ENCODE results near the gene TEX22.

Gene TEX22

GRCh38 chr14:105366386-105367074, 31.8 kb upstream of the TEX22 start:
- DNase-seq (ENCODE audit: low spot score): no peak

- no peak for DNase-seq (ENCODE audit: low spot score)
These were observed 31.0 kb upstream of the TEX22 start for GRCh38 chr14:105367116-105368031.

- no peak for DNase-seq (ENCODE audit: low spot score)
These were observed 30.3 kb upstream of the TEX22 start for GRCh38 chr14:105368032-105368417.

- DNase-seq (ENCODE audit: low spot score): no peak
These were observed 29.9 kb upstream of the TEX22 start for GRCh38 chr14:105368426-105368825.

- DNase-seq (ENCODE audit: low spot score): no peak
These were observed 29.3 kb upstream of the TEX22 start for GRCh38 chr14:105368910-105369652.

- no peak for DNase-seq (ENCODE audit: low spot score)
These were observed 28.7 kb upstream of the TEX22 start for GRCh38 chr14:105369653-105370040.

GRCh38 chr14:105374389-105374788, 23.9 kb upstream of the TEX22 start:
- DNase-seq (ENCODE audit: low spot score): no peak

GRCh38 chr14:105375635-105376057, 22.7 kb upstream of the TEX22 start:
- DNase-seq (ENCODE audit: low spot score): no peak

- no peak for DNase-seq (ENCODE audit: low spot score)
These were observed 21.6 kb upstream of the TEX22 start for GRCh38 chr14:105376521-105377440.

- no peak for DNase-seq (ENCODE audit: low spot score)
These were observed 20.7 kb upstream of the TEX22 start for GRCh38 chr14:105377555-105378182.

GRCh38 chr14:105378199-105378598, 20.1 kb upstream of the TEX22 start:
- no peak for DNase-seq (ENCODE audit: low spot score)

- no peak for DNase-seq (ENCODE audit: low spot score)
These were observed 19.3 kb upstream of the TEX22 start for GRCh38 chr14:105378873-105379685.

GRCh38 chr14:105379946-105380345, 18.4 kb upstream of the TEX22 start:
- DNase-seq (ENCODE audit: low spot score): no peak

- no peak for DNase-seq (ENCODE audit: low spot score)
These were observed 17.6 kb upstream of the TEX22 start for GRCh38 chr14:105380756-105381155.

- no peak for DNase-seq (ENCODE audit: low spot score)
These were observed 16.6 kb upstream of the TEX22 start for GRCh38 chr14:105381446-105382342.

- DNase-seq (ENCODE audit: low spot score): no peak
These were observed 15.8 kb upstream of the TEX22 start for GRCh38 chr14:105382343-105383082.

GRCh38 chr14:105383083-105383730, 15.1 kb upstream of the TEX22 start:
- DNase-seq (ENCODE audit: low spot score): no peak

- DNase-seq (ENCODE audit: low spot score): no peak
These were observed 14.2 kb upstream of the TEX22 start for GRCh38 chr14:105384041-105384557.
